Endothelial cell of hepatic sinusoid (primary cell): ENCODE data around the gene LRRC14B.
"Not testable (repeated sequence)": the region's sequence is repeated elsewhere in the genome, so short reads cannot be mapped to it uniquely, and the experiment has no call there.

Source experiments
- in situ Hi-C: cut with HindIII; loops from 2 replicates; pipeline ENCODE4 v1.10.0; 2017; ENCODE audit warnings: low sequenced_read_pairs

Gene LRRC14B

DNA sequence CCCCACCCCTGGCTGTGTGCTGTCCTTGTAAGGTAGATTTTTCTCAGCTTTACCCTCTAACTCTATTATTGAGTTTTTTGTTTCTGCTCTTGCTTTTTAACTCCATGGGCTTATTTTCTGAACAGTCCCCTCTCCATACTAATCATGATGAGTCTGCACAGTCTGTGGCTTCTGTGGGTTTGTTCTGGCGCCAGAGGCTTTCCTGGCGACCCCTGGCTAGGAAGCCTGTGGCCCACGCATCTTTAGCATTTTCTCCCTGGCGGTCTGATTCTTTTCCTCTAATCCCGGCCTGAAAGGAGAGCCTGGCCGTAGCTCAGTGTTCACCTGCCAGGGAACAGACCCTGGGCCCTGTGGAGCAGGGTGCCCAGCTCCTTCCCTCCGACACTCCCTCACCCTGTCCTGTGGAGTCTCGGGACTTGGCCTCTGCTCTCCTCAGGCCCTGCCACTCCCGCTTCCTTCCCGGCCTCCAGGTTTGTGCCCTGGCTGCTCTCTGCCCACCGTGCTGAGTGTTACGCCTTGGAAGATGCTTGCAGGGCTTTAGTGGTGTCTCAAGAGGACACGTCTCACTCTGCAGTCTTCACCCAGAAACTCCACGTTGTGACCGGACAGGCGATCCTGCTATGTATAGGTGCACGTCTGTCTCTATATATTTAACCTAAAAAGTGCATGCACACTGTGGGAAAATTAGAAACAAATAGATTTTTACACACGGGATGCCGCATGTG is 31.7 kb upstream of the LRRC14B start:
- in situ Hi-C loops: no loop called here

DNA sequence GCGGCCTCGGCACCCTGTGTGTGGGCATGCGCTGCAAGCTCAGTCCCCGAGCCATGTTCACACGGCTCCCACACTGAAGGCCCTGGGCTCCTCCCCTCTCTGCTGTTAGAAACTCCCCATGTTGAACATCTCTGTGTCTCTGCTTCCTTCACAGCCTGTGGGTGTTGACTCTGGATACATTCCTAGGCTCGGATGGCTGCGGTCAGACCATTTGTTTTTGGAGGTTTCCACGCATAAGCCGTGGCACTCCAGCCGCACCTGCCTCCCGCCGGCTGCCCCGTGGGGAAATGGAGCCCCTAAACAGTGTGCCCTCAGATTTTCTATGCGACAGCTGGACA is 31.2 kb upstream of the LRRC14B start:
- in situ Hi-C loops: no loop called here

DNA sequence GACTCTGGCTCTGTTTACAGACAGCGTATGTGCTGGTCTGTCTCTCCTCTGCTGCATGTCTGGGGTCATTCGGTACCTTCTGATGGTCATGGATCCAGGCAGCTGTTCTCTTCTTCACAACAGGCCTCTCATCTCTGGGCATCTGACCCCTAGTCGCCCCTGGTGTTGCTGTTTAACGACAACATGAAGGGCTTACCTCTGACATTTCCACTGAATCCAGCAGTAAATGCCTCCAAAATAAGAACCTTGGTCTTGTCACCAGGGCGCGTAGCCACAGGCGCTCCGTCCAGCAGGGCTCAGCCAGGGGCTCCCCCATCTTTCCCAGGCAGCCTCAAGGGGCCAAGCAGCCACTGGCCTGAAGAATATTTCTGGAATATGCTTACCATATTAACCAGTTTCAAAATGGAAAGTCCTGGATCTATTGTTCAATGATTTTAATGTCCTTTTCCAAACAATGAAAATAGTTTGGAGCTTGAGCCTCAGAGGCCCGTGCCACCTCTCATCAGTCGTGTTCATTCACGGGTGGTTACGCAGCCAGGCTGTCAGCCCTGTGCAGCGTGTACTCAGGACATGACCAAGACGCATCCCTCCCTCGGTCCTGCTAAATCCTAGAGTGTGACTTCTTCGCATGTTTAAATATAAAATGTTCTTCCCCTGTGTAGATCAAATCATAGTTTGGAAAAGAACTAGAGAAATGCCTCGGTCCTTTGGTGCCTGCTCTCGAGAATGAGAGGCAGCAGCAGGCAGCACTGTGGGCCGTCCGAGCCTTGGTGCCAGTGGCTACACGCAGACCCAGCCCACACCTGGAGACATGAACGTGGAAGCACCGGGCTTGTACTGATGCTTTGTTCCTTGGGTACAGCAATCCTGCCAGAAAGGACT is 30.1 kb upstream of the LRRC14B start:
- in situ Hi-C loops: no loop called here

DNA sequence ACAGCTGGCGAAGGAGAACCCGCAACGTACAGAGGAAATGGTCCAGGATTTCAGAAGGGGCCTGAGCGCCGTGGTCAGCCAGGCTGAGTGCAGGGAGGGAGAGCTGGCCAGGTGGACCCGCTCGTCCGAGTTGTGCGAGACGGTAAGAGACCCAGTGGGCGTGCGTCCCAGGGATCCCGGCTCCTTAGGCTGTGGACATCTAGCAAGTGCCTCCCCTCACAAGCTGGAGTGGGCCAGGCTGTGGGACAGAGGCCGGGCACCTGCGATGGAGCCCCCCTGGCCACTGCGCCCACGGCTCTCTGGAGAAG is 29.5 kb upstream of the LRRC14B start:
- in situ Hi-C loops: no loop called here

DNA sequence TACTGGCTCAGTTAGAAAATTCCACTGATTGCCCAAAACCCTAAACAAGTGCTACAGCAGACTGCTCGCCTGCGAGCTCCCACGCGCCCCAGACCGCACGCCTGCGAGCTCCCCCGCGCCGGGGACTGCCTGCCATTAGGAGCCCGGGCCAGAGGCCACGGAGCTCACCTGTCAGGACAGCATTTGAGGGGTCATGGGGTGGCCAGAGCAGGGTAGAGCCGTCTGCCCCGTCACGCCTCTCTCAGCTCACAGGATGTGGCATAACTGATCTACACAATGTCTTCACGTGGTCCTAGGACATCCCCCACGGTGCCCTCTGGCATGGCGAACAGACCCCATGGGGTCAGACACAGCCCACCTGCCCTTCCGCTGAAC is 29.1 kb upstream of the LRRC14B start:
- in situ Hi-C loops: no loop called here

- in situ Hi-C loops: no loop called here
Observed at GRCh38 chr5:162565-163337, 28.5 kb upstream of the LRRC14B start.

- in situ Hi-C loops: no loop called here
Observed at GRCh38 chr5:163338-163620, 28.0 kb upstream of the LRRC14B start.

DNA sequence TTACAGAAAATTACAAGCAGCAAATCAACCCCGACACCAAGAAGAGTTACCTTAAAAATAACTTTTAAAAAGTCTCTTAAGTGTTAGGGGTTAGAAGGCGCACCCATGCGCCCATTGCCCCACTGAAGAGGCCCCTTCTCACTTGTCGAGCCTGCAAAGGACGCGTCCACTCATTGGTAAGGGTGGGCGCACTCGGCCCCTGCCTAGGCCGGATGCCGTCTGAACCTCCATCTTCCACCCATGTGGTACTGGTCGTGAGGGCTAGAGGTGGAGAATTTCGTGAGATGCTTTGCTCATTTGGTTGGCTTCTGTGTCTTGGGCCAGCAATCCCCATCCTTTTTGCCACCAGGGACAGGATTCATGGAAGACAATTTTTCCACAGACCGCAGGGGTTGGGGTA is 27.5 kb upstream of the LRRC14B start:
- in situ Hi-C loops: no loop called here

DNA sequence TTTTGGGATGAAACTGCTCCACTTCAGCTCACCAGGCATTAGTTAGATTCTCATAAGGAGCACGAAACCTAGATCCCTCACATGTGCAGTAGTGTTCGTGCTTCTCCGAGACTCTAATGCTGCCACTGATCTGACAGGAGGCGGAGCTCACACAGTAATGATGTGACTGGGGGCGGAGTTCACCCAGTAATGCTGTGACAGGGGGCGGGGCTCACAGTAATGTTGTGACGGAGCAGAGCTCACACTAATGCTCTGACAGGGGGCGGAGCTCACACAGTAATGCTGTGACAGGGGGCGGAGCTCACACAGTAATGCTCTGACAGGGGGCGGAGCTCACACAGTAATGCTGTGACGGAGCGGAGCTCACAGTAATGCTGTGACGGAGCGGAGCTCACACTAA is 27.1 kb upstream of the LRRC14B start:
- in situ Hi-C loops: no loop called here

GRCh38 chr5:164783-165182 is 26.5 kb upstream of the LRRC14B start:
- in situ Hi-C loops: not testable (repeated sequence)

GRCh38 chr5:166441-167372 is 24.6 kb upstream of the LRRC14B start:
- in situ Hi-C loops: no loop called here

GRCh38 chr5:167511-167910 is 23.8 kb upstream of the LRRC14B start:
- in situ Hi-C loops: no loop called here

DNA sequence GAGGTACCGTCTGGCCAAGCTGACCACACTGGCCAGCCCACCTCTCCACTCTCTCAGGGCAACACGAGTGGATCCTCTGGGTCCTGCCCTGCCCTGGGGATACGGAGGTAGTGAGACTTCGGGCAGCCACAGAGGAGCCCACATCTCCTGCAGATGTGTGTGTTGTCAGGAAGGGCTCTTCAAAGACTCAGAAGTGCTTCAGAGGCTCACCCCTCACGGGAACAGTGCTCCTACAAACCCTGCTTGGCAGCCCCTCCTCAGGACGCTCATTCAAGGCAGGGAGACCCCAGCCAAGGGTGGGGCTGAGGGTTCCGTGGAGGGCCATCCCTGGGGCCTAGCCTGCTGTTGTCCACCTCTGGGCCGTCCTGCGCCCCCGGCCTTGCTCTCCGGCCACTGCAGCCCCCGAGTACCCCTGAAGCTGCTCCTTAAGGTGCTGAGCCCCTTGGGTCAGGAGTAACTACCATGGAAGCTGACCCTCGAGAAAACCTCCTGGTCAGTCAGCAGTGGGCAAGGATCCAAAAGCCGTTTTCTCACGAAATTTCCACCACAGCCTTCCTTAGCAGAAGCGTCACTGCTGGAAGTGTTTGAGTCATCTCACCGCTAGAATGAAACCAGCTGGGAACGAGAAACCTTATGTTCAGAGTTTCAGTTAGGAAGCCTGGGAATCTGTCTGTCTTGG is 23.2 kb upstream of the LRRC14B start:
- in situ Hi-C loops: no loop called here

GRCh38 chr5:169071-169727 is 22.1 kb upstream of the LRRC14B start:
- in situ Hi-C loops: no loop called here

DNA sequence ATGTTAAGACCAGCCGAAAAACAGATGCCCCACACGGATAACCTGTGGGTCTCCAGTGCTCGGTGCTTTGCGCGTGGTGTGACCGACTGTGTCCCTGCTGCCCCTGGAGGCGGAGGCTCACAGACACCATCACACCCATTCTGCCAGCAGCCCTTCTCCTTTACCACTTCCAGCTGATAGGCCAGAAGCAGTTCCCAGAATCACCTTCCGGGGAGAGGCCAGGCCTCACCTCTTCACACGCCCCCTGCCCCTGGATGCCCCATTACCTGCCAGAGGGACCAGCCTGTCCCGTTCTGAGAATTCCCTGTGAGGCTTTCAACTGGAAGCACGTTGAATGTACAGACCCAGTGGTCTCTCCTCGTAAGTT is 21.6 kb upstream of the LRRC14B start:
- in situ Hi-C loops: no loop called here

DNA sequence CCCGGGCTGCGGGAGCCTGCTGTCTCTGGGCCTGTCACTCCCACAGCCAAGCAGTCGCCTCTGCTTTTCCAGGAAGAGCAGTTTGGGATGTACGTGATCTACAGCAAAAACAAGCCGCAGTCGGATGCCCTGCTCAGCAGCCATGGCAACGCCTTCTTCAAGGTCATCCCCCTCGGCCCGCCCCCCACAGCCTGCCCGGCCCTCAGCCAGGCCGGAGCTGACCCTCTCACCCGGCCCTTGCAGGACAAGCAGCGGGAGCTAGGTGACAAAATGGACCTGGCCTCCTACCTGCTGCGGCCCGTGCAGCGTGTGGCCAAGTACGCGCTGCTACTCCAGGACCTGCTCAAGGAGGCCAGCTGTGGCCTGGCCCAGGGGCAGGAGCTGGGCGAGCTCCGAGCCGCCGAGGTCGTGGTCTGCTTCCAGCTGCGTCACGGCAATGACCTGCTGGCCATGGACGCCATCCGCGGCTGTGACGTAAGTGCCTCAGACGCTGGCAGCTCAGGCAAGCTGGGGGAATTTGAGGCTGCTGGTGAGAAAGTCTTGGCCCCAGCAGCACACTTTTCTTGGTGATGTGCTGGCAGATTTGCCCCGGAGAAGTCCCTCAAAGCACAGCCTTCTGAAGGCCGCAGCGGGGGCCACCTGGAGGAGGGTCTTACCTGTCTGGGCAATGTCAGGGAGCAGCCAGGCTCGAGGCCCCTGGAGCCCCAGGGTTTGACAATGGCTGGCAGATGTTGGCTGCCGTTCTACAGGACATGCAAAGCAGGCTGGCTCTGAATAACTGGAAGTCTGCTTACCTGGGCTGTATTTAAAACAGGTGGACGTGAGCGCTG is 20.1 kb upstream of the LRRC14B start:
- in situ Hi-C loops: no loop called here

GRCh38 chr5:171801-172331 is 19.4 kb upstream of the LRRC14B start:
- in situ Hi-C loops: no loop called here

DNA sequence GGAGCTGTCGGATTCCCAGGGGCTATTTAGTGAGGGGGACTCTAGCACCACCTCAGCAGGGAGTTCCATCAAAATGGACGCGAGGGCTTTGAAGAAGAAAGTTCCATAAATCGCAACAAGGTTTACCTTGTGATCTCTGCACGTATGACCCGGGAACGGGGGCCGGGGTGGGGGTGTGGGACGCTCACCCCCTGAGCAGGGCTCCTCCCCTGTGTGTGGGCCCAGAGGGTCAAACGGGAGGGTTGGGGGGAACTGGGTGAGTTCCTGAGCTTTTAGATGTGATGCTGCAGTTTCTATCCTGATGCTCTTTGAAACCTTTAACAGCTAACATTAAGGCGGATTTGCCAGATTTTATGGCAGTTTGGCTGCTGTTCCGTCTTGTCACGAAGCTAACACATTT is 18.9 kb upstream of the LRRC14B start:
- in situ Hi-C loops: no loop called here

- in situ Hi-C loops: no loop called here
Observed at GRCh38 chr5:172841-173251, 18.4 kb upstream of the LRRC14B start.
